ENCODE results near the gene DNAH10.

DNA sequence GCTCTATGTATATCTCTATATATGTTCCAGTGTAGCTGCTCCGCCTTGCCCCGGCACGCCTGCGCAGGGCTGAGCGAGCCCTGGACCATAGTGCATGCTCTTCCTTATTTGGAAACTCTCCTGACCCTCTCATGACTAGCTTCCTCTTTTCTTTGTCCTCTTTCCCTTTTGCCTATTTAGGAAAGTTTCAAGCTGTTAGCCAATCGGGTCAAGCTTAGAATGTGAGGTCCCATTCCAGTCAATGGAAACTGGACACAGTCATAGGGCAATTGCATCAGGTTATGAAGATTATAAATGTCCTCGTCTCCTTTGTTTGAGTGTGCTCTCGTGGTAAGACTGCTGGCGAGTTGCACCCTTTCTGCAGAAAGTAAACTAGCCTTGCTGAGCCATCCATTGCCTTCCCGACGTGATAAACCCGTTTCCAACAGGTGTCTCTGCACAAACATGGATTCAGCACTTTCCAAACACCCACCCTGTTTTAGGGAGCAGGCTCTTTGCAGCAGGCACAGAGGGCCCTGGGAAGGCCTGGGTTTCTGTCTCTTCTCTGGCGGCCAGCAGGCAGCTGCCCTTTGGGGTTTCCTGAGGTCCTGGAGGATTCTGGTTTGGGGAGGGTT is 179.6 kb downstream of the DNAH10 start:
- no peak for TF ChIP-seq POLR2A (IDR thresholded peaks at IDR 0.05)
- TF ChIP-seq, protein P1, sequence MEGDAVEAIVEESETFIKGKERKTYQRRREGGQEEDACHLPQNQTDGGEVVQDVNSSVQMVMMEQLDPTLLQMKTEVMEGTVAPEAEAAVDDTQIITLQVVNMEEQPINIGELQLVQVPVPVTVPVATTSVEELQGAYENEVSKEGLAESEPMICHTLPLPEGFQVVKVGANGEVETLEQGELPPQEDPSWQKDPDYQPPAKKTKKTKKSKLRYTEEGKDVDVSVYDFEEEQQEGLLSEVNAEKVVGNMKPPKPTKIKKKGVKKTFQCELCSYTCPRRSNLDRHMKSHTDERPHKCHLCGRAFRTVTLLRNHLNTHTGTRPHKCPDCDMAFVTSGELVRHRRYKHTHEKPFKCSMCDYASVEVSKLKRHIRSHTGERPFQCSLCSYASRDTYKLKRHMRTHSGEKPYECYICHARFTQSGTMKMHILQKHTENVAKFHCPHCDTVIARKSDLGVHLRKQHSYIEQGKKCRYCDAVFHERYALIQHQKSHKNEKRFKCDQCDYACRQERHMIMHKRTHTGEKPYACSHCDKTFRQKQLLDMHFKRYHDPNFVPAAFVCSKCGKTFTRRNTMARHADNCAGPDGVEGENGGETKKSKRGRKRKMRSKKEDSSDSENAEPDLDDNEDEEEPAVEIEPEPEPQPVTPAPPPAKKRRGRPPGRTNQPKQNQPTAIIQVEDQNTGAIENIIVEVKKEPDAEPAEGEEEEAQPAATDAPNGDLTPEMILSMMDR (IDR thresholded peaks at IDR 0.05): no peak
